Measurements from ENCODE around the gene CRAT.

The CRAT gene

GRCh38 chr9:129110740-129111527 lies at the start of gene CRAT, which contains the start of gene PTPA:
TSS of gene CRAT (minus strand) at chr9:129110793. CDS start at chr9:129110509, 284 bp downstream.
TSS of gene PTPA (plus strand) at chr9:129111415. CDS start at chr9:129111601, 186 bp downstream.
- DNase-seq (ENCODE audit: low read depth), result peak; percentile 96

DNA sequence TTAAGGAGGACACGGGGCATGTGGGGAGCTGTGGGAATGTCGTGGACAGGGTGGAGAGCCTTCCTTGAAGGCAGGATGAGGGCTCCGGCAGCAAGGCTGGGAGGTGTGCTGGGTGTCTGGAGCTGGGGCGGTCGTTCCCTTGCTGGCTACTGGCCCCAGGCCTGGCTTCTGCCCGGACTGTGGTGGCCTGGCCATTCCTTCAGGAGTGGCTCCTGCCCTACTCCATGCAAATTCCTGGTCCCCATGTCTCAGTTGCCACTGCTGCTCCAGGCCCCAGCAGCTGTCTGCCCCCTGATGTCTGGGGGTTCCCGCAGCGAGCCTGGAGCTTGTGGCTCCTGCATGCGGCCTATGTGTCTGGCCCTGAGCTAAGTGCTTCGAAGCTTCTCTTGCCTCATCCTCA lies 45.6 kb upstream of the CRAT start:
- DNase-seq (ENCODE audit: low read depth), result no peak

DNA sequence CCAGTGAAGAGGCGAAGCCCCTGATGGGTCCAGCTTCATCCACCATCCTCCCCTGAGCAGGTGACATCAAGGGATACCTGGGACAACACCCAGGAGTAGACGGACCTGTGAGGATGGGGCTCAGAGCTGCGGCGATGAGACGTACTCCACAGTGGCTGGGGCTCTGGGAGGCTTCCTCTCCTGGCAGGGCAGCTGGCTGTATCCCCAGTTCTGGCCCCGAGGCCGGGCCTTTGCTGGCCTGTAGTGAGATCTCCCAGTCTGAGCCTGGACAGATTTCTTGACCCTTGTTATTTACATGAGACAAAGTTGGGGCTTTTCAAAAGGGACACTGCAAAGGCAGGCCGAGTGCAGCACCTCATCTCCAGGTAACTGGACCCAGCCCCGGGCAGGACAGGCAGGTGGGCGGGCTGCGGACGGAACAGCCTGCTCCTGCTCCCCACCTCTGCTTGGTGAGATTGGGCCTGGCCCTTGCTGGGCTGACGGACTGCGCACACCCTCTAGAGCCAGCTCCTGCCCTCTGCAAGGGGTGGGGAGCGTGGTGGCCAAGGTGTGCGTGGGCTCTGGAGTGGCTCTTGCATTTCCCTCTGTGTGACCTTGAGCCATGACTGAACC lies 44.4 kb upstream of the CRAT start:
- no peak for DNase-seq (ENCODE audit: low read depth)

- DNase-seq (ENCODE audit: low read depth), result no peak
Measured at GRCh38 chr9:129151469-129151868, 40.9 kb upstream of the CRAT start.

DNA sequence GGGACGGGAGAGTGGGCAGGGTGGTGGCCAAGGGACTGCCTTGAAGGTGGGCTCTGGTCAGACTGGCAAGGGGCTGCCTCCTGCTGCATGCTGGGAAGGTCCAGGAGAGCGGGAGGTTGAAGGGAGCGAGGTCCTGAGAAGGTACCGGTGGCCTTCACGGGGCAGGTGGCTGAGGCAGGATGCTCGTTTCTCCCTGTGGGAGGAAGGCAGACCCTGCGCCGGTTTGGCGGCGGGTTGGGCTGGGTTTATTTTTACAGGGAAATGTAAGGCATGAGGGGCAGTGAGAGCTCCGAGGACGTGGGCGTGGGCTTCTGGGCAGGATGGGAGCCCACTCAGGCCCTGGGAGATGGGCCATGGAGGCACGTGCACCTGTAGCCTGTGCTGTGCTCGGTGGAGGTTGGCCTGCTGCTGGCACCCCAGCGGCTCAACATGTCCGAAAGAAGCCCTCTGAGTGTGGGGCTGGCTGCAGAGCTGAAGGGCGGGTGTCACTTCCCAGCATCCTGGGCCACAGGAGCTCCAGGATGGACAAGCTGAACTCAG lies 40.1 kb upstream of the CRAT start:
- no peak for DNase-seq (ENCODE audit: low read depth)

- DNase-seq (ENCODE audit: low read depth), result no peak
Measured at GRCh38 chr9:129150122-129150521, 39.5 kb upstream of the CRAT start.

- no peak for DNase-seq (ENCODE audit: low read depth)
Measured at GRCh38 chr9:129149442-129149841, 38.8 kb upstream of the CRAT start.

- no peak for DNase-seq (ENCODE audit: low read depth)
Measured at GRCh38 chr9:129148463-129149204, 38.0 kb upstream of the CRAT start.

DNA sequence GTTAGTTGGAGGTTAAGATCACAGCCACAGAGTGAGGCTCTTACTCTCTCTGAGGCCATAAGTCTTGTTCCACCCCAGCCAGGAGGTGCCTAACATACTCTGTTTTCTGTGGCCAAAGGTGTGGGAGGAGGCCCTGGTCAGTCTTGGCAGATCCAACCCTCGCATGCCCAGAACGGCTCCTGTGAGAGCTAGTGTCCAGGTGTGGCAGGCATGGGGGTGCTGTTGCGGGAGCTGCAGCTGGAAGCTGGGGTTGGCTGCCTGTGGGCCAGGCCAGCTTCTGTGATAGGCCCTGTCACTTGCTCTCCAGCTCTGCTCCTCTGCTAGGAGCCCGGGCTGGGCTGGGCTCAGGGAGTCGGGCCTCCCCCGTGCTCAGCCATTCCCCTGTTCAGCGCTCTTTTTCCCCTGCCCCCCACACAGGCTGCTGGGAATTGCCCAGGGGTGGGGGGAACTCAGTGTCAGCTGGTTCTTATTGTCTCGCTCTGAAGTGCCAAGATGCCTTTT lies 35.9 kb upstream of the CRAT start:
- DNase-seq (ENCODE audit: low read depth), result no peak

DNA sequence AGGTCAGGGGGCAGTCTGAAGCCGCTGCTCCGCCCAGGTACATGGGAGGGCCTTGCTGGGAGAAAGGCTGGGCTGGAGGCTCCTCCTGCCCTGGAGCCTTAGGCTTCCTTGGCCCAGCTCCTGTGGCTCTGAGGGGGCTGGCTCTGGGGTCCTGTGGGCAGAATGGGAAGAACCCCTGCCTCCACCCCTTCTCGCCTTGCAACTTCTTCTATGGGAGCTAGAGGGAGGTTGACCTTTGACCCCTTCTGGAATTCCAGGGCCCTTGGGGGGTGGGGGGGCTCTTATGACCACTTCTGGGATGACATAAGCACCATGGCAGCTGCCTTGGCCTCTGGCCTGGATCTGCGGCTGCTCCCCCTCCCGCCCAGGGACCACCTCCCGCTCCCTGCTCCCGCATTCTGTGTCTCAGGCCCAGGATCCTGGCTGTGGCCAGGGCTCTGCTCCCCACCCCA lies 35.3 kb upstream of the CRAT start:
- no peak for DNase-seq (ENCODE audit: low read depth)

- no peak for DNase-seq (ENCODE audit: low read depth)
Measured at GRCh38 chr9:129145316-129145715, 34.7 kb upstream of the CRAT start.

GRCh38 chr9:129143031-129143927 lies 32.7 kb upstream of the CRAT start:
- peak; percentile 60 for DNase-seq (ENCODE audit: low read depth)

GRCh38 chr9:129142138-129142935 lies 31.7 kb upstream of the CRAT start:
- DNase-seq (ENCODE audit: low read depth), result no peak

GRCh38 chr9:129141066-129142041 lies 30.8 kb upstream of the CRAT start:
- no peak for DNase-seq (ENCODE audit: low read depth)

- no peak for DNase-seq (ENCODE audit: low read depth)
Measured at GRCh38 chr9:129140397-129141065, 29.9 kb upstream of the CRAT start.

DNA sequence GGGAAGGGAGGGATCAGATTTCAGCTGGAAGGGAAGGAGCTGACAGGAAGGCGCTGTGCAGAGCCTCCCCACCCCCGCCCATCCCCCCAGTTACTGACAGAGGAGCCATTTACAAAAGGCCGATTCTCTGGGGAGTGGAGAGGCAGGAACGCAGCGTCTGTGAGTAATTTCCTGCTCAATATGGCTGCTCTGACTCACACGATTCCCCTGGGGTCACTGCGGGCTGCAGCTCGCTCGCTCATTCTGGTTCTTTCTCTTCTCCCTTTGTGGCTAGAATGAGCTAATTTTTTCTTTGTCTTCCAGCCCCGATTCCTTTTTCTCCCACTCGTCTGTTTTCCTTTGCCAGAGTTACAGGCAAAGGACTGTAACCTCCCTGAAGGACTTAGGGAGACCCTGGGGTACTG lies 29.4 kb upstream of the CRAT start:
- DNase-seq (ENCODE audit: low read depth), result peak; percentile 72

- peak; percentile 53 for DNase-seq (ENCODE audit: low read depth)
Measured at GRCh38 chr9:129139233-129139992, 28.8 kb upstream of the CRAT start.
